HUDEP-2 (cell line): ENCODE data around the gene MAFB.

Source experiments
- DNase-seq, 76 experiments: peaks; one replicate each; lab custom pipeline; 2025; ENCODE audit not compliant: unreplicated experiment in 76 of 76; lab: John Stamatoyannopoulos, UW

MAFB gene

GRCh38 chr20:40663991-40664880 is 24.8 kb downstream of the MAFB start:
- DNase-seq = no peak

- no peak for DNase-seq
These were observed 25.7 kb downstream of the MAFB start for GRCh38 chr20:40663304-40663790.

DNA sequence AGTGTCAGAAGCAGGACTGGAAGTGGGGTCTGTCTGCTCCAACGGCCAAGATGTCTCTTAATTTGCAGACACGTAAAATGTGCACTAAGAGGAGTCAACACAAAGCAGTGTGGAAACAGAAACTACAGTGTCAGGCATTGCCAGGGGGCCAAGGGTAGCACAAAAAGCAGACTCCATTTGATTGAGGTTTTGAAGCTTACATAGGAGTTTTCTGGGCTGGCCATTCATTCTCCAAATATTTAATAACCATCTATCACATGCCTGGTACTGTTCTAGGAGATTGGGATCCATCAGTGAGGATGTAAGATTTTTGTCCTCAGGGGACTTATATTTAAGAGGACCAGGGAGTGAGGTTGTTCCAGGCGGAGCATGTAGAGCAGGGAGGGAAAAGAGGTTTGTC is 29.5 kb downstream of the MAFB start:
- DNase-seq = no peak

DNA sequence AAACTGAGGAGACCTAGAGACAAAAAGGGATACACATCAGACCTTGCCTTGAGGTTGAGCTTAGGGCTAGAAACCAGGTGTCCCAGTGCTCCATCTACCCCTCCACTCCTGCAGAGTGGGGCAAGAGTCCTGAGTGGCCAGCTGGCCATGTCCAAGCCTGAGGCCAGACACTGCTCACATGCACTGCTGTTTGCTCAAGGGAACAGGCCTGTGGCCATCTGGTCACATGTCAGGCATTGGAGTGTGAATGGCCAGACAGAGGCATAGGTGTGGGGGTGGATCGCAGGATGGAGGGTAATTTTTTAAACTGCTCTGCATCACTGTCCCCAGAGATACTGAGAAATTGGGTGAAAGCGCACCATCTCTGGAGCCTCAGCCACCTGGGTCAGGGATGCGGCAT is 30.5 kb downstream of the MAFB start:
- DNase-seq = no peak

DNA sequence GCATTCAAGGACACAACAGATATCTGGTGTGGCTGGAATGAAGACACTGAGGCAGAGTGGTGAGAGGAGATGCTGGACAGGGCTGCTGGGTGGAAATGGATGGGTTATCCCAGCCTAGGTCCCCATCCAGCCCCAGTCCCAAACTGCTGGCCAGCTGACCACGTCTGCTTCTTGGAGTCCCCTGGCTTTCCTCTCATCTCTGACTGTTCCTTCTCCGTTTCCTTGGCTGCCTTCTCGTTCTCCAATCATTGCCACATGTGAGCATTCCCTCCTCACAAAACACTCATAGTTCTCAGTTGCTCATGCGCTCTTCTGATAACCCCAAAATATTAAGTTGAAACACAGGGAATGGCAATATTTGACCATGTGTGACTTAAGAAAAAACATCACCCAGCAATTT is 31.5 kb downstream of the MAFB start:
- DNase-seq = no peak

- no peak for DNase-seq
These were observed 33.6 kb downstream of the MAFB start for GRCh38 chr20:40655451-40655850.

DNA sequence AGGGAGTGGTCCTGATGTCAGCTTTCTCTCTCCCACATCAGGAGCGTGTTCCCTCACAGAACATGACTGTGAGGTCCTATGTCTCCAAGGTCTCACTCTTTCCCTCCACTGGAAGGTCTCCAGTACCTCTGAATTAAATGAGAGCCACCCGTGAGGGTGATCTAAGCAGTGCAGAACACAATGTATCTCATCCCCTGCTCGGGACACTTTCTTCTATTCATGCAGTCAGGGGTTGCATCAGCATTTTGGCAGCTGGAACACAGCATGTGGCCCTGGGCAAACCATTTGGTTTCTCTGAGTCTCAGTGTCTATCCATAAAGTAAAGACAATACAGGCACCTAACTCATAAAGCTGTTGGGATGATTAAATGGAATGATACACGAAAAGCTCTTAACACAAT is 34.2 kb downstream of the MAFB start:
- no peak for DNase-seq

DNA sequence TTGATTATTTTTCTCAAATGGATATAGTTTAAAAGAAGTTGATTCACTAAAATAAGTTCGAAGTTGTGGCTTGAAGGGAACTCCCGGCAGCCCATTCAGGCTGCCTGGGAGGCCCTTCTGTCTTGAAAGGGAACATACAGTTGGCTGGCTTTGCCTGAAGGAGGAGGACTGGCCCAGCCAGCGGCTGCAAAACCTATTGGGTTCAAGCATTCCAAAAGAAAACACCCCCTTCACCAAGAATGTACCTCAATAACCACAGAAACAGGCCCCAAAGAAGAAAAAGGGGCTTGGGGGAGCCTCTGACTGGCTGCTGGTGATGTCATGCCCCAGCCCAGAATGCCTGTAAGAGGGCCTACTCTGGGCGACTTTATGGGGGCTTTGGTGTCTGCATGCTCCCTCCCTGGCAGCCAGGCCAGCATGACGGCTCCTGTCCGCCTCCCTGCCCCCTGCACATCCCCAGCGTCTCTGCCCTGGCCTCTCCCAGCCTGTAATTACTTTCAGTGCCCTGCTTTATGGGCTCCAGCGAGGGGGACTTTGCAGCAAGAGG is 36.5 kb downstream of the MAFB start:
- DNase-seq = no peak

- no peak for DNase-seq
These were observed 37.9 kb downstream of the MAFB start for GRCh38 chr20:40651151-40651550.

- DNase-seq = no peak
These were observed 38.3 kb downstream of the MAFB start for GRCh38 chr20:40650707-40651106.

DNA sequence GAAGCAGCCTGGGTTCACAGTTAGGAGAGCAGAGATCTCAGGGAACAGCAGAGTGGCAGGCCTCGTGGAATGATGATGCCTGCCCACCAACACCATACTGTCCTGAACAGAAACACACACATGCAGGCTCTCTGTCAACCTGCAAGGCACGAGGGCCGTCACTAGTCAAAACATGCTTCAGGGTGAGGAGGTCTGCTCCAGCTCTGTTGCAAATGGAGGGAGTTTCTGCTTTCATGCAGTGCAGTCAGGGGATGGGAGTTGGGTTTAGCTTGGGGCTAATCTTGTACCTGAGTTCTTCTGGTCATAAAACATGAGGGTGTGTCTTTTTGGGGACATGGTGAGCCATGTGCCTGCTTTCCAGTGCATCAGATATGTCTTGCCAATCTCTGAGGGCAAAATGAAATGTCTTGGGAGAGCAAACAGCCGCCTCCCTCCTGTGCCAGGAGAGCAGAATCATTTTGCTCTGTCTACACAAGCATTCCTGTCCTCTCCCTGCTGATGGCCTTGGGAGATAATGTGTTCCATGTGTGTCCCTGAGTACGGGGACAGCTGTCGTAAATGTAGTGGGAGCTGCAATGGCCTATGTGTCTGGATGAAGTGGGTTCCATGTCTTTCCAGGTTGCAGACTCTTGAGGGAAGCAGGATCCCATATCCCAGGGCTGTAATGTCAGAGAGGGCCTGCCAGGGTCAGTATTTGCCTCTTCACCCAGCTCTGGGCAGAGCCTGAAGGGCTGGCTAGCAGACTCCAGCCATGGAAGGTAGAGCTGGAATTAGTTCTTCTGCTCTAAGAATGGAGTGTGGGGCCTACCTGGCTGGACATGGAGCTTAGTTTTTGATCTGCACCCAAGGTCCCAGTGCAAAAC is 40.6 kb downstream of the MAFB start:
- no peak for DNase-seq

DNA sequence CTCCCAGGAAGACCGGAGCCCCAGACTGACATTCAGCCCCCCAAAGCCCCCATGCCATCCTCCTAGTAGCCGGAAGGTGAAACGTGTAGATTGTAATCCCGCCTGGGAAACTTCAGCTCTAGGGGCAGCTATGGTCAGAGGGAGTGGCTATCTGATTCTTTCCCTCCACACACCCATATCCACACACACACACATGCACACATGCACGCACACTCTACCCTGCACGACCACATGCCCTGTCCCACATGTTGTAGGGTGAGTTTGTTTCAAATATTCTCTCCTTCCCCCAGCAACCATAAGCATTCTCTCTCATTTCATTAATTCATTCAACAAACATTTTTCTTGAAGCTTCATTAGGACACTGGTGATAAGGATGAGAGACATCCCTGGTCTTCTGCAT is 42.2 kb downstream of the MAFB start:
- DNase-seq = no peak

GRCh38 chr20:40646361-40646760 is 42.7 kb downstream of the MAFB start:
- DNase-seq = no peak

DNA sequence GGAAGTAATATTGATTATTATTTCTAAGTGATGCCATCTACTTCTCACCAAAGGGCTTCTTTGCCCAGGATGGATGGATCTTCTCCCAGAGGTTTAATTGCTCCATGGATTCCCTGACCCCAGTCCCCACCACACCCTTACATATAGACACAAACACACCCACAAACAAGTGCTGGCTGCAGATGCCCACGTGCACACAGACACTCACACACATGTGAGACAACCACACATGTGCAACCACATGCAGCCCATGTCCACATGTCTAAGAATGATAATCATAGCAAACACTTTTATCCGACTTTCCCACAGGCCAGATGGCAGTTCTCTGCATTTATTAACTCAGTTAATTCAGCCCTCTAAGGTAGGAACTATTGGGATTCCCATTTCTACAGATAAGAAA is 44.2 kb downstream of the MAFB start:
- no peak for DNase-seq

DNA sequence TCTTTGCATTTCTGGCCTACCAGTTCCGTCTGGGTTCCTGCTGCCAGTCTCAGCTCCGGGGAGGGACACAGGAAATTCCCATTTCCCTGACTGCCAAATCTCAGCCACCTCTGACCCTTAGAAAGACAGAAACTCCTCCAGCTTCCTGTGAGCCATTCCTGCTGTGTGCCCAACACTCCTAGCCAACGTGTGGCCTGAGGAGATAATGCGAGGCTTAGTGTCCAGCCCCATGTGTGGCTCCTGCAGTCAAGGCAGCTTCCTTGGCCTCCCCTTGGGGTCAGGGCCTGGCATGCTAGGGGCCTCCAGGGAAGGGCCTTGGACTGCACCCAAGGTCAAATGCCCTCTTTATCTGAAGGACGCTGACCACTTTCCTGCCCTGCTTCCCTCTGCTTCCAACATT is 45.1 kb downstream of the MAFB start:
- no peak for DNase-seq

GRCh38 chr20:40641809-40642208 is 47.2 kb downstream of the MAFB start:
- DNase-seq = no peak

- no peak for DNase-seq
These were observed 47.8 kb downstream of the MAFB start for GRCh38 chr20:40641202-40641601.

- no peak for DNase-seq
These were observed 48.4 kb downstream of the MAFB start for GRCh38 chr20:40640667-40641066.

- no peak for DNase-seq
These were observed 49.2 kb downstream of the MAFB start for GRCh38 chr20:40639676-40640355.

DNA sequence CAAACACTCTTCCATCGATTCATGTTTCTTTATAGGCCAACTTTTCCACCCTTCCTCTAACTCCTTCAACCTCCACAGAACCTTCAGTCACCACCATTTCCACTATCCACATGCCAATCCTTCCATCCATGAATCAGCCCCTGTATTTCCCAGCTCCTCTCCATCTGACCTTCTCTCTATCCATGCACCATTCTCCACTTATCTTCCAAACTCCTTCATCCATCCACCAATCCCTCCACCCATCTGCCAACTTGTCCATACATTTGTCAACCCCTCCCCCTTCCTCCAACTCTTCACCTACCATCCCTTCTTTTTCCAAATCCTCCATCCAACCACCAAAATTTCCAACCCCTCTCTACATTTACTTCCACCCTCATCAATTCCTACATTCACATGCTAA is 49.9 kb downstream of the MAFB start:
- no peak for DNase-seq

DNA sequence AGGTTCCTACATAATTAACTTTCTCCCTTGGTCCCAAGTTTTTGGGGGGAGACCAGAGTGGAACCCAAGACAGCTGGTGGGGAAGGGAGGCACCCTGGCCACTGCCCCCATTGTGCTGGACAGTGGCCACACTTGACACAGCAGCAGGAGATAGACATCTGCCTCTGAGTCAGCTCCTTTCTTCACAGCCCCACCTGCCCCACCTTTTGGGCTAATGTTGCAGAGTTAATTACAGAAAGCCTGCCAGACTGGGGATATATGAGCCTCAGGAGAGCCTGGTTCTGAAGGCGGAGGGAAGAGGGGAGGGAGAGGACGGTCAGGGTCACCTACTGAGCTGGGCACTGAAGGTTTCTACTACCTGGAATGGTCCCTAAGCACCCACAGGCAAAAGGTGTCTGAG is 50.6 kb downstream of the MAFB start:
- DNase-seq = no peak
